Osteoblast (primary cell): ENCODE data around the gene FAP. TPM values are rescaled to one million over a fixed set of nuclear protein-coding genes. Genes with fewer than 3 reads are reported as not detected.

Experiments used
- DNase-seq: peaks from one replicate; pipeline ENCODE4 v3.0.0; 2011; ENCODE audit warnings: low spot score, mixed read lengths; ENCODE audit not compliant: insufficient read length; ENCODE audit errors: missing footprints
- H2AFZ ChIP-seq: 2 replicates; pipeline ENCODE4 v1.6.0; 2011; ENCODE audit warnings: mild to moderate bottlenecking, low read length
- H3K27ac ChIP-seq: 2 replicates; pipeline ENCODE4 v1.5.1; 2011; ENCODE audit warnings: mild to moderate bottlenecking, low read depth, low read length, moderate library complexity
- H3K27me3 ChIP-seq: 2 replicates; pipeline ENCODE4 v1.6.0; 2012; ENCODE audit warnings: mild to moderate bottlenecking, control low read depth, inconsistent platforms, low read length, moderate library complexity; ENCODE audit not compliant: insufficient read depth
- H3K36me3 ChIP-seq: 2 replicates; pipeline ENCODE4 v1.5.1; 2011; ENCODE audit warnings: mild to moderate bottlenecking, low read length, control low read depth, moderate library complexity; ENCODE audit not compliant: insufficient read depth
- H3K4me1 ChIP-seq: 2 replicates; pipeline ENCODE4 v1.5.1; 2011; ENCODE audit warnings: mild to moderate bottlenecking, low read length, control low read depth, moderate library complexity; ENCODE audit not compliant: insufficient read depth
- H3K4me2 ChIP-seq: 2 replicates; pipeline ENCODE4 v1.6.0; 2011; ENCODE audit warnings: mild to moderate bottlenecking, low read length; ENCODE audit not compliant: insufficient read depth
- H3K4me3 ChIP-seq: fragments of 200-600 bp; sonication (generic); 3 replicates; pipeline ENCODE4 v1.5.1; 2012; ENCODE audit warnings: mild to moderate bottlenecking, low read length, inconsistent platforms; ENCODE audit not compliant: insufficient read depth
- H3K79me2 ChIP-seq: 2 replicates; pipeline ENCODE4 v1.6.0; 2012; ENCODE audit warnings: mild to moderate bottlenecking, low read length, control low read depth, inconsistent platforms; ENCODE audit not compliant: insufficient read depth
- H3K9me3 ChIP-seq: 2 replicates; pipeline ENCODE4 v1.5.1; 2011; ENCODE audit warnings: low read depth, low read length, control low read depth
- H4K20me1 ChIP-seq: 2 replicates; pipeline ENCODE4 v1.6.0; 2012; ENCODE audit warnings: mild to moderate bottlenecking, low read length, control low read depth; ENCODE audit not compliant: insufficient read depth
- total RNA-seq: library from RNA; depleted of rRNA; stranded (reverse); fragments of >200 nt; gene quantifications from 2 replicates; pipeline ENCODE4 v1.2.3, GENCODE V29; 2012
- TF ChIP-seq, protein P1 (sequence below): IDR thresholded peaks from 2 replicates; pipeline ENCODE4 v1.5.1; 2011; ENCODE audit warnings: mild to moderate bottlenecking, low read depth, low read length, moderate library complexity; ENCODE audit errors: extremely low read depth

Gene FAP
- total RNA-seq, 1 donor: 464 TPM

- H3K4me3 ChIP-seq: peak overlapping the region; percentile 83
These were observed 470 bp upstream of the FAP start for GRCh38 chr2:162243715-162244114.

GRCh38 chr2:162242586-162243280 is 512 bp downstream of the FAP start:
- Histone ChIP-seq H3K4me1 (peaks cover 55% of the 10 kb centered on the region), H3K79me2 (peaks cover 51% of the 10 kb centered on the region), H3K4me2 (peak overlapping the region; percentile 89), H2AFZ (no peak overlapping the region), H3K27ac (peak overlapping the region; percentile 95), H3K4me3 (peak overlapping the region; percentile 83), H3K9me3 (no peaks in the 10 kb centered on the region), H3K36me3 (peaks cover 28% of the 10 kb centered on the region), H4K20me1 (no peaks in the 10 kb centered on the region), H3K27me3 (no peaks in the 10 kb centered on the region)
- no peak for DNase-seq
- TF ChIP-seq, protein P1, sequence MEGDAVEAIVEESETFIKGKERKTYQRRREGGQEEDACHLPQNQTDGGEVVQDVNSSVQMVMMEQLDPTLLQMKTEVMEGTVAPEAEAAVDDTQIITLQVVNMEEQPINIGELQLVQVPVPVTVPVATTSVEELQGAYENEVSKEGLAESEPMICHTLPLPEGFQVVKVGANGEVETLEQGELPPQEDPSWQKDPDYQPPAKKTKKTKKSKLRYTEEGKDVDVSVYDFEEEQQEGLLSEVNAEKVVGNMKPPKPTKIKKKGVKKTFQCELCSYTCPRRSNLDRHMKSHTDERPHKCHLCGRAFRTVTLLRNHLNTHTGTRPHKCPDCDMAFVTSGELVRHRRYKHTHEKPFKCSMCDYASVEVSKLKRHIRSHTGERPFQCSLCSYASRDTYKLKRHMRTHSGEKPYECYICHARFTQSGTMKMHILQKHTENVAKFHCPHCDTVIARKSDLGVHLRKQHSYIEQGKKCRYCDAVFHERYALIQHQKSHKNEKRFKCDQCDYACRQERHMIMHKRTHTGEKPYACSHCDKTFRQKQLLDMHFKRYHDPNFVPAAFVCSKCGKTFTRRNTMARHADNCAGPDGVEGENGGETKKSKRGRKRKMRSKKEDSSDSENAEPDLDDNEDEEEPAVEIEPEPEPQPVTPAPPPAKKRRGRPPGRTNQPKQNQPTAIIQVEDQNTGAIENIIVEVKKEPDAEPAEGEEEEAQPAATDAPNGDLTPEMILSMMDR: no peak

More at GRCh38 chr2:162243715-162244114, 470 bp upstream of the FAP start:
- TF ChIP-seq, protein P1: no peak
- Histone ChIP-seq H3K4me2 (peak overlapping the region; percentile 89), H3K79me2 (peaks cover 42% of the 10 kb centered on the region), H3K9me3 (no peaks in the 10 kb centered on the region), H4K20me1 (no peaks in the 10 kb centered on the region), H3K27me3 (no peaks in the 10 kb centered on the region), H2AFZ (no peak overlapping the region), H3K36me3 (peaks cover 22% of the 10 kb centered on the region), H3K27ac (peak overlapping the region; percentile 95), H3K4me1 (peaks cover 55% of the 10 kb centered on the region)
- no peak for DNase-seq

GRCh38 chr2:162241571-162241970 is 1.7 kb downstream of the FAP start:
- H4K20me1 ChIP-seq: no peaks in the 10 kb centered on the region
- no peaks in the 10 kb centered on the region for H3K27me3 ChIP-seq
- peaks cover 36% of the 10 kb centered on the region for H3K36me3 ChIP-seq
- H2AFZ ChIP-seq: no peak overlapping the region
- peak overlapping the region; percentile 95 for H3K27ac ChIP-seq
- DNase-seq: no peak
- peak overlapping the region; percentile 83 for H3K4me3 ChIP-seq
- H3K79me2 ChIP-seq: peaks cover 60% of the 10 kb centered on the region
- no peaks in the 10 kb centered on the region for H3K9me3 ChIP-seq
- peak overlapping the region; percentile 89 for H3K4me2 ChIP-seq
- H3K4me1 ChIP-seq: peaks cover 55% of the 10 kb centered on the region
- TF ChIP-seq, protein P1: no peak

DNA sequence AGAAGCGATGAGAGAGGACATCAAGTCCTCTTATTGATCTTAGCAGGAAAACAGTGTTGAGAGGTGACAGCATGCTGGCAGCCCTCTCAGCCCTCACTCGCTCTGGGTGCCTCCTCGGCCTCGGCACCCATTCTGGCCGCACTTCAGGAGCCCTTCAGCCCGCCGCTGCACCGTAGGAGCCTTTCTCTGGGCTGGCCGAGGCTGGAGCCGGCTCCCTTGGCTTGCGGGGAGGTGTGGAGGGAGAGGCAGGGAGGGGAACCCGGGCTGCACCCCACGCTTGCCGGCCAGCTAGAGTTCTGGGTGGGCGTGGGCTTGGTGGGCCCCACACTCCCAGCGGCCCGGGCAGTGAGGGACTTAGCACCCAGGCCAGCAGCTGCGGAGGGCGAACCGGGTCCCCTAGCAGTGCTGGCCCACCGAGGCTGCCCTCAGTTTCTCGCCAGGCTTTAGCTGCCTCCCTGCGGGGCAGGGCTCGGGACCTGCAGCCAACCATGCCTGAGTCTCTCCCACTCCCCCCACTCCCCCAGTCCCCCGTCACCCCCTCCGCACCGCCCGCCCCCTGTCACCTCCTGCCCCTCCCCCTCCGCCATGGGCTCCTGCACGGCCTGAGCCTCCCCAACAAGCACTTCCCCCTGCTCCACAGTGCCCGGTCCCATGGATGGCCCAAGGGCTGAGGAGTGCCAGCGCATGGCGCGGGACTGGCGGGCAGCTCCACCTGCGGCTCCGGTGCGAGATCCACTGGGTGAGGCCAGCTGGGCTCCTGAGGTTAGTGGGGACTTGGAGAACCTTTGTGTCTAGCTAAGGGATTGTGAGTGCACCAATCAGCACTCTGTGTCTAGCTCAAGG is 8.4 kb downstream of the FAP start:
- Histone ChIP-seq H3K27me3 (no peaks in the 10 kb centered on the region), H3K4me1 (peaks cover 36% of the 10 kb centered on the region), H3K9me3 (no peaks in the 10 kb centered on the region), H4K20me1 (no peaks in the 10 kb centered on the region), H2AFZ (no peak overlapping the region), H3K4me3 (no peak overlapping the region), H3K36me3 (peaks cover 74% of the 10 kb centered on the region), H3K4me2 (no peak overlapping the region), H3K79me2 (peaks cover 94% of the 10 kb centered on the region), H3K27ac (peak overlapping the region; percentile 91)
- TF ChIP-seq, protein P1: no peak
- DNase-seq: no peak
